OCI-LY1 (cell line): Measurements from ENCODE around the gene OSBPL5.

Experiments used
- H2AFZ ChIP-seq: fragments of 200-600 bp; sonication (generic), shearing (Covaris generic); 2 replicates; pipeline ENCODE4 v1.6.0; 2014; ENCODE audit warnings: antibody characterized with exemption, mild to moderate bottlenecking, low read length
- H3F3A ChIP-seq: fragments of 200-600 bp; sonication (generic), shearing (Covaris generic); 2 replicates; pipeline ENCODE4 v1.6.0; 2014; ENCODE audit warnings: mild to moderate bottlenecking, antibody characterized with exemption, low read length, moderate library complexity; ENCODE audit not compliant: insufficient read depth
- H3K27ac ChIP-seq: fragments of 200-600 bp; sonication (generic); 2 replicates; pipeline ENCODE4 v1.5.1; 2014; ENCODE audit warnings: low read length, mixed run types, mild to moderate bottlenecking, low read depth; ENCODE audit not compliant: poor library complexity, severe bottlenecking
- H3K27me3 ChIP-seq: fragments of 200-600 bp; sonication (generic); 2 replicates; pipeline ENCODE4 v1.6.0; 2014; ENCODE audit warnings: antibody characterized with exemption, mild to moderate bottlenecking, low read length, moderate library complexity; ENCODE audit not compliant: insufficient read depth
- H3K36me3 ChIP-seq: fragments of 200-600 bp; sonication (generic); 2 replicates; pipeline ENCODE4 v1.6.1; 2014; ENCODE audit warnings: mild to moderate bottlenecking, antibody characterized with exemption, low read length, moderate library complexity, mixed read lengths; ENCODE audit not compliant: insufficient read depth
- H3K4me1 ChIP-seq: fragments of 200-600 bp; sonication (generic); 2 replicates; pipeline ENCODE4 v1.5.1; 2014; ENCODE audit warnings: mild to moderate bottlenecking, low read length, moderate library complexity; ENCODE audit not compliant: insufficient read depth, severe bottlenecking
- H3K4me2 ChIP-seq: fragments of 200-600 bp; sonication (generic), shearing (Covaris generic); 2 replicates; pipeline ENCODE4 v1.6.1; 2014; ENCODE audit warnings: low read length
- H3K4me3 ChIP-seq: fragments of 200-600 bp; sonication (generic); 2 replicates; pipeline ENCODE4 v1.5.1; 2014; ENCODE audit warnings: low read length, low read depth, mild to moderate bottlenecking, mixed read lengths; ENCODE audit not compliant: poor library complexity, severe bottlenecking
- H3K79me2 ChIP-seq: fragments of 200-600 bp; shearing (Covaris generic); 2 replicates; pipeline ENCODE4 v1.6.1; 2016; ENCODE audit warnings: mixed run types, low read length, mixed read lengths; ENCODE audit not compliant: insufficient read depth
- H3K9ac ChIP-seq: fragments of 200-600 bp; sonication (generic), shearing (Covaris generic); 2 replicates; pipeline ENCODE4 v1.6.1; 2014; ENCODE audit warnings: mild to moderate bottlenecking, low read length, mixed read lengths
- H3K9me2 ChIP-seq: fragments of 200-600 bp; sonication (generic), shearing (Covaris generic); 2 replicates; pipeline ENCODE4 v1.6.1; 2014; ENCODE audit warnings: low read depth, mild to moderate bottlenecking, low read length, mixed read lengths
- H3K9me3 ChIP-seq: fragments of 200-600 bp; shearing (Covaris generic); 2 replicates; pipeline ENCODE4 v1.6.1; 2014; ENCODE audit warnings: low read length, mixed read lengths
- H4K20me1 ChIP-seq: fragments of 200-600 bp; sonication (generic), shearing (Covaris generic); 2 replicates; pipeline ENCODE4 v1.6.0; 2016; ENCODE audit warnings: mild to moderate bottlenecking, low read length; ENCODE audit not compliant: insufficient read depth
- EZH2 ChIP-seq: fragments of 200-600 bp; sonication (generic), shearing (Covaris generic); IDR thresholded peaks from 2 replicates; pipeline ENCODE4 v1.8.0; 2017; ENCODE audit warnings: borderline replicate concordance, mixed run types, mild to moderate bottlenecking, antibody characterized with exemption, low read length, moderate library complexity, mixed read lengths
- TF ChIP-seq, protein P1 (sequence below): fragments of 200-600 bp; sonication (generic), shearing (Covaris generic); IDR thresholded peaks from 2 replicates; pipeline ENCODE4 v1.5.1; 2017; ENCODE audit warnings: mild to moderate bottlenecking, antibody characterized with exemption, low read length, moderate library complexity, mixed read lengths

Gene OSBPL5

GRCh38 chr11:3197044-3197695 is 32.1 kb upstream of the OSBPL5 start:
- H3F3A ChIP-seq = no peaks in the 10 kb centered on the region
- TF ChIP-seq EZH2 = no peak
- TF ChIP-seq, protein P1, sequence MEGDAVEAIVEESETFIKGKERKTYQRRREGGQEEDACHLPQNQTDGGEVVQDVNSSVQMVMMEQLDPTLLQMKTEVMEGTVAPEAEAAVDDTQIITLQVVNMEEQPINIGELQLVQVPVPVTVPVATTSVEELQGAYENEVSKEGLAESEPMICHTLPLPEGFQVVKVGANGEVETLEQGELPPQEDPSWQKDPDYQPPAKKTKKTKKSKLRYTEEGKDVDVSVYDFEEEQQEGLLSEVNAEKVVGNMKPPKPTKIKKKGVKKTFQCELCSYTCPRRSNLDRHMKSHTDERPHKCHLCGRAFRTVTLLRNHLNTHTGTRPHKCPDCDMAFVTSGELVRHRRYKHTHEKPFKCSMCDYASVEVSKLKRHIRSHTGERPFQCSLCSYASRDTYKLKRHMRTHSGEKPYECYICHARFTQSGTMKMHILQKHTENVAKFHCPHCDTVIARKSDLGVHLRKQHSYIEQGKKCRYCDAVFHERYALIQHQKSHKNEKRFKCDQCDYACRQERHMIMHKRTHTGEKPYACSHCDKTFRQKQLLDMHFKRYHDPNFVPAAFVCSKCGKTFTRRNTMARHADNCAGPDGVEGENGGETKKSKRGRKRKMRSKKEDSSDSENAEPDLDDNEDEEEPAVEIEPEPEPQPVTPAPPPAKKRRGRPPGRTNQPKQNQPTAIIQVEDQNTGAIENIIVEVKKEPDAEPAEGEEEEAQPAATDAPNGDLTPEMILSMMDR = no peak
- no peak overlapping the region for H3K4me2 ChIP-seq

DNA sequence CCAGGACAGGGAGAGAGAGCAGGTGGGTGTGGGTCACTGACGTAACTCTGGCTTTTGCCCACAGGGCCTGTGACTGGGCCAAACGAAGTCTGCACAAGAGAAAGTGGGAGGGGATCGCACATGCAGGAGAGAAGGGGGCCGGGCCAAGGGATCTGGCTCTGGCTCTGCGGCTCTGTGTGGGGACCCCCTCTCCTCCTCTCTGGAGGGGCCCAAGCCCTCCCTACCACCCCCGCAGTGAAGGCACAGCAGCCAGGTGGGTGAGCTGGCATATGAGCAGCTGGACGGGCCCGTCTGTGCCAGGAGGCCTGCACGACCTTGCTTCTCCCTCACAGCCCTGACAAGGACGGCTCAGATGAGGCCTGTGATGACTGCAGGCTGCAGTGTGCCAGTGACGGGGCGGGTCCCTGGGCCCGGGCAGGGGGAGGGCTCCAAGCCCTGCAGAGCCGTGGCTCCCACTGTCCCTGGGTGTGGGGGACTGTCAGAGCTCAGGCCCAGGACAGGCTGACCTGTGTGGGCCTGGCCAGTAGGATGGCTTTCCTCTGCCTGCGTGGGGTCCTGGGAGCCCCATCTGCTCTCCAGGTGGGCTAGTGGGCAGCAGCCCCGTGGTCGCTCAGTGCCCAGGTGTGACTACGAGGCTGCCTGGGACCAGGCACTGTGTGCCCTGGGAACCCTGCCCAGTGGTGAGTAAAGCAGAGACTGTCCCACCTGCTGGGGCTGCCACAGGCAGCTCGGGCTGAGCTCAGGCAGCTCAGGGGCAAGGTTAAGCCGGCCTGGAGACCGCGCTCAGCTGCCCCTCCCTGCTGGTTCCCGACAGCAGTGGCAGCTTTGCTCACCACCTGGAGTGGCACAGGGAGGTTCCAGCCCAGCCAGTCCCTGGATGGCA is 31.3 kb upstream of the OSBPL5 start:
- no peak for TF ChIP-seq EZH2
- TF ChIP-seq, protein P1 = no peak
- Histone ChIP-seq H3K4me1 (no peaks in the 10 kb centered on the region), H3K27ac (no peak overlapping the region), H3K9ac (no peak overlapping the region), H3K9me3 (no peaks in the 10 kb centered on the region), H4K20me1 (no peaks in the 10 kb centered on the region), H3K4me3 (no peak overlapping the region), H3K79me2 (no peaks in the 10 kb centered on the region), H3K4me2 (no peak overlapping the region), H3F3A (no peaks in the 10 kb centered on the region), H3K9me2 (no peaks in the 10 kb centered on the region), H3K36me3 (no peaks in the 10 kb centered on the region), H3K27me3 (no peaks in the 10 kb centered on the region), H2AFZ (no peak overlapping the region)

More at GRCh38 chr11:3197044-3197695, 32.1 kb upstream of the OSBPL5 start:
- Histone ChIP-seq H3K4me1 (no peaks in the 10 kb centered on the region), H3K4me3 (no peak overlapping the region), H3K27me3 (no peaks in the 10 kb centered on the region), H3K9me2 (no peaks in the 10 kb centered on the region), H3K36me3 (no peaks in the 10 kb centered on the region), H3K9me3 (no peaks in the 10 kb centered on the region), H3K27ac (no peak overlapping the region), H3K79me2 (no peaks in the 10 kb centered on the region), H2AFZ (no peak overlapping the region), H4K20me1 (no peaks in the 10 kb centered on the region), H3K9ac (no peak overlapping the region)

DNA sequence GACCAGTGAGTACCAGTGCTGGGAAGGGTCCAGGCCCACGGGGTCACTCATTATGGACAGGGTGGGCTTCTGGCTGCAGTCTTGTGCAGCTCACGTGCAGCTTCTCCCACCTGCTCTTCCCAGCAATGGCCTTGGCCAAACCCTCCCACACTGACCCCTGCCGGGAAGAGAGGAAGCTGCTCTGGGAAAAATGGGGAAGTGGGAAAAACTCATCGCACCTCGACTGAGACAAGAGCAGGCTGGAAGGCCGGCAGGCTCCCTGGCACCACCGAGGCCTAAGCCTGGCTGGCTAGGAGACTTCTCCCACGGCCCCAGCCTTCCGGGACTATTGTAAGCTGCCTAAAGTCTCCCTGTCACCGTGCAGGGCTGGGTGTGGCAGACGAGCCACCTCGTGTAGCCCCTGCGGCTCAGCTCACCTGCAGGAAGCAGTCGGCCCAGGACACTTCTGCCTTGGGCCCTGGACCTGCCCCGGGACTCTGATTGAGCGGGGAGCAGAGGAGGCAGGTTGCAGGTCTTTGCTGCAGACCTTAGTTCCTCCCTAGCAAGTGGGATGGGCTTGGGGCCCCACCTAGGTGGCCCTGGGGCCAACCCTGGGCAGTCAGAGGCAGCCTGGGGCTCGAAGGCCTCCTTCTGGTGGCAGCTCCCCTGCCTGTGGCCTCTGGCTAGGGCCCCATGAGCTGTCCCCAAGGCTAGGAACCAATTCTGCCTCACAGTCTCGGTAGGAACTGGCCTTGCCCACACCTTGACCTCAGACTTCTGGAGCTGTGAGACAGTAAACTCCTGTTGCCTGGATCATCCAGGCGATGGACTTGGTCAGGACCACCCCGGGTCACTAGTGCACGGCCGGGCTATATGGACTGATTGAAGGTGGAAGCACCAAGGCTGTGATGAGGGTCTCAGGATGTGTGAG is 30.4 kb upstream of the OSBPL5 start:
- Histone ChIP-seq H3K27me3 (no peaks in the 10 kb centered on the region), H3K79me2 (no peaks in the 10 kb centered on the region), H3K9ac (no peak overlapping the region), H3K4me3 (no peak overlapping the region), H3K4me2 (no peak overlapping the region), H3K36me3 (no peaks in the 10 kb centered on the region), H3F3A (no peaks in the 10 kb centered on the region), H4K20me1 (no peaks in the 10 kb centered on the region), H3K4me1 (no peaks in the 10 kb centered on the region), H3K9me3 (no peaks in the 10 kb centered on the region), H3K27ac (no peak overlapping the region), H3K9me2 (no peaks in the 10 kb centered on the region), H2AFZ (no peak overlapping the region)
- TF ChIP-seq, protein P1 = no peak
- no peak for TF ChIP-seq EZH2
